HUES64 (cell line): ENCODE results near the gene KCNE5. TPM values are rescaled to one million over a fixed set of nuclear protein-coding genes. Genes with fewer than 3 reads are reported as not detected.
"Not testable (repeated sequence)": the region's sequence is repeated elsewhere in the genome, so short reads cannot be mapped to it uniquely, and the experiment has no call there.

ENCODE experiments used
- H3K27ac ChIP-seq: 2 replicates; pipeline ENCODE4 v1.7.0; 2013; ENCODE audit warnings: low read depth, low read length, inconsistent platforms
- H3K27me3 ChIP-seq: 2 replicates; pipeline ENCODE4 v1.6.1; 2013; ENCODE audit warnings: mild to moderate bottlenecking, low read length; ENCODE audit not compliant: insufficient read depth
- H3K36me3 ChIP-seq: 2 replicates; pipeline ENCODE4 v1.6.1; 2013; ENCODE audit warnings: mild to moderate bottlenecking, low read length; ENCODE audit not compliant: insufficient read depth
- H3K4me1 ChIP-seq: 2 replicates; pipeline ENCODE4 v1.6.1; 2013; ENCODE audit warnings: mild to moderate bottlenecking, low read length, moderate library complexity; ENCODE audit not compliant: insufficient read depth
- H3K4me3 ChIP-seq: 2 replicates; pipeline ENCODE4 v1.5.1; 2013; ENCODE audit warnings: mild to moderate bottlenecking, low read length, moderate library complexity
- H3K9ac ChIP-seq: 2 replicates; pipeline ENCODE4 v1.6.1; 2013; ENCODE audit warnings: mild to moderate bottlenecking, low read depth, low read length
- H3K9me3 ChIP-seq: 2 replicates; pipeline ENCODE4 v1.6.1; 2013; ENCODE audit warnings: low read depth, low read length; ENCODE audit not compliant: insufficient read depth
- WGBS: fragments of 150-250, 120-280 bp; methylation state at CpG from one replicate; pipeline ENCODE4 v1.1.7; 2013; ENCODE audit warnings: missing lambda C conversion rate; 5-methylcytosine and 5-hydroxymethylcytosine counted together
- polyA plus RNA-seq, 2 experiments: library from polyadenylated mRNA; stranded (reverse); fragments of 50-300 nt; gene quantifications; one replicate each; pipeline ENCODE4 v1.2.3, GENCODE V29; 2013

KCNE5 gene
- polyA plus RNA-seq (2013, experiment 1 of 2), result 1.3 TPM
- 2.2 TPM for polyA plus RNA-seq (2013, experiment 2 of 2)

DNA sequence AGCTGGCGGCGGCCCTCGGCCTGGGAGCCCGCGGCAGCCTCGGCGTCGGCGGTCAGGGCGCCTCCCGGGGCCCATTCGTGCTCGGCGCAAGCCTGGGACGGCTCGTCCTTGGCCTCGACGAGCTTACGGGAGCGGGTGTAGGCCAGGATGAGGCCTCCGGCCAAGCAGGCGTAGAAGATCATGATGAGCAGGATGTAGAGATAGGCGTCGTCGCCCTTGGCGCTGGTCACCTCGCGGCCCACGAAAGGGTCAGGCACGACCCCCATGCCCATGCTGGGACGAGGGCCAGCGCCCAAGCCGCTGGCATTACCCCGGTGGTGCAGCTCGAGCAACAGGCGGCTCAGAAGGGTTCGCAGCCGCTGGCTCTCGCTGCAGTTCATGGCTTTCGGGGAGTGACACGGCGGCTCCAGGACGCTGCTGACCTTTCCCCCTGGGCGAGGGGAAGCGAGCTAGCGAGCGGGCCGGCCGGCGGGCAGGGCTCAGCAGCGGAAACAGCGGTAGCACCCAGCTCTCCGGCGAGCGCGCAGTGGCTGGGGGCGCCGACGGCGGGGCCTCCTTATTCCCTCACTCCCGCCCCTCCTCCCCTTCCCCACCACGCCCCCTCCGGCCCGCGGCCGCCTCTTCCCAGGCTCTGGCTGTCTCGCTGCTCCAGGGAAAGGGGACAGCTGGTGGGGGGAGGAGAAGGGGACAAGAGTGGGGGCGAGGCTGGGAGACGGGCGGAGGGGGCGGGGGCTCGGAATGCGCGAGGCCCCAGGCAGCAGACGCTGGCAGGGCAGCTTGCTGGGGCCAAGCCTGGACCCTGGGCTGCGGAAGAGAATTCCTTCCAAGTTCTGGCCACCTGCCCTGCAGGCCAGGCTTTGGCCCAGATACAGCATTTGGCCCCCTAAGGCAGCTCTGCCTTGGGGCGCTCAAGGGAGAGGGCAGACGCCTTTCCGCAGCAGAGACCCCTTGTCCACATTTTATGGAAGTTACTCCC is at the start of gene KCNE5:
TSS of gene KCNE5 (minus strand) at position 532 of the 976 bp plus-strand sequence. CDS start at position 380, 152 bp downstream.
- WGBS, result 31% methylated on average over 62 of the region's 79 CpGs
- Histone ChIP-seq H3K27me3 (peaks cover 2% of the 10 kb centered on the region), H3K4me3 (peak within 1 kb of the TSS; percentile 41), H3K36me3 (no peaks in the 10 kb centered on the region), H3K9me3 (no peaks in the 10 kb centered on the region), H3K4me1 (no peaks in the 10 kb centered on the region), H3K9ac (no peak within 1 kb of the TSS), H3K27ac (no peak within 1 kb of the TSS)

DNA sequence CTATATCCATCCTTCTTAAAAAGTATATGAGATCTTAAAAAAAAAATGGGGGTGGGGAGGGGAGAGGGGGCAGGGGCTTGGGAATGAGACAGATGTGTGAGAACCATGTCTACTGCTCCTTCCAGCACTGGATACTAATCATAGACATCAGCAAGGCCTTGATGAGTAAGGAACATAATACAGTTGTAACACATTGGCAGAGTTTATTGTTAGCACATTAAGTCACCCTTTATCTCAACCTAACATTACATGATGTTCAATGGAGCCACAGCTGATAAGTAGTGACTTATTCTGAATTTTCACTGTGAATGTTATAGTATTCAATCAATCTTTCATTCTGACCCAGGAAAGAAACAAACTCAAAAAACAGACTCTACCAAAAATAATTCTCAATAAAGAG is 47.3 kb upstream of the KCNE5 start:
- H3K9ac ChIP-seq, result no peak overlapping the region
- H3K4me3 ChIP-seq, result no peak overlapping the region
- H3K27ac ChIP-seq, result no peak overlapping the region
- H3K36me3 ChIP-seq, result peaks cover 51% of the 10 kb centered on the region
- H3K4me1 ChIP-seq, result no peaks in the 10 kb centered on the region
- no peaks in the 10 kb centered on the region for H3K9me3 ChIP-seq
- H3K27me3 ChIP-seq, result no peaks in the 10 kb centered on the region

- H3K27me3 ChIP-seq, H3K9ac ChIP-seq, H3K9me3 ChIP-seq, H3K4me3 ChIP-seq, H3K27ac ChIP-seq, H3K4me1 ChIP-seq: not testable (repeated sequence)
- WGBS, result 95% methylated on average over 29 of the region's 29 CpGs
- peaks cover 54% of the 10 kb centered on the region for H3K36me3 ChIP-seq
These were observed 46.2 kb upstream of the KCNE5 start for GRCh38 chrX:109671170-109671569.

GRCh38 chrX:109667986-109668385 is 43.0 kb upstream of the KCNE5 start:
- Histone ChIP-seq H3K9me3 (no peaks in the 10 kb centered on the region), H3K27ac (no peak overlapping the region), H3K27me3 (no peaks in the 10 kb centered on the region), H3K36me3 (peaks cover 54% of the 10 kb centered on the region), H3K9ac (no peak overlapping the region), H3K4me3 (no peak overlapping the region), H3K4me1 (no peaks in the 10 kb centered on the region)
- WGBS, result 88% methylated on average over 2 of the region's 5 CpGs

DNA sequence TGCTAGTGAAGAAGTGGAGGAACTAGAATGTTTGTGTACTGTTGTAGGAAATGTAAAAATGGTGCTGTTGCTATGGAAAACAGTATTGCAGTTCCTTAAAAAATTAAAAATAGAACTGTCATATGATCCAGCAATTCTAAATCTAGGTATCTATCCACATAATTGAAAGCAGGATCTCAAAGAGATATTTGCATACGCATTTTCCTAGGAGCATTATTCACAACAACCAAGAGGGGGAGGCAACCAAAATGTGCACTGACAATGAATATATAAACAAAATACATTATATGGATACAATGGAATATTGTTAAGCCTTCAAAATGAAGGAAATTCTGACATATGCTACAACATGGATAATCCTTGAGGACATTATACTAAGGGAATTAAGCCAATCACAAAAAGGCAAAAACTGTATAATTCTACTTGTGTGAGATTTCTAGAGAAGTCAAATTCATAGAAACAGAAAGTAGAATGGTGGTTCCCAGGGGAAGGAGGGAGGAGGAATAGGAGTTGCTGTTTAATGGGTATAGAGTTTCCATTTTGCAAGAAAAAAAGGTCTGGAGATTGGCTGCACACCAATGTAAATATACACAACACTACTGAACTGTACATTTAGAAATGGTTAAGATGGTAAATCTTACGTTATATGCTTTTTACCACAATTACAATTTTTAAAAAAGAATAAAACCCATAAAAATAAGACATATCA is 35.6 kb upstream of the KCNE5 start:
- H3K9me3 ChIP-seq, result no peaks in the 10 kb centered on the region
- no peaks in the 10 kb centered on the region for H3K27me3 ChIP-seq
- no peak overlapping the region for H3K27ac ChIP-seq
- no peaks in the 10 kb centered on the region for H3K4me1 ChIP-seq
- H3K36me3 ChIP-seq, result peaks cover 61% of the 10 kb centered on the region
- WGBS, result 88% methylated on average over 1 of the region's 2 CpGs
- no peak overlapping the region for H3K4me3 ChIP-seq
- no peak overlapping the region for H3K9ac ChIP-seq

DNA sequence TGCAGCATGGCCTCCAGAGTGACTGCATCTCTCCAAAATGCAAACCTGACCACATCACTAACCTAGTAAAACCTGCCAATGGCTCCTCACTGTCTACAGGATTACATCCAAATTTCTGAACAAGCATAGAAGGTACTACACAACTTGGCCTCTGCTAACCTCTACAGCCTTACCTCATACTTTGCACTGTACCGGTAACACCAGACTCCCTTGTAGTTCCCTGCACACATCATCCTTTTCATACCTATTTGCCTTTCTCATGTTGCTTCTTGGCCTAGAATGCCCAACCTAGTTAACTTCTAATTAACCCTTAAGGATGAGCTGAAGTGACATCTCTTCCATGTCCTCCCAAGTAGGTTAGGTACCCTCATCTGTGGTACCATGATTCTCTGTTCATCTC is 33.4 kb upstream of the KCNE5 start:
- Histone ChIP-seq H3K27ac (no peak overlapping the region), H3K4me1 (no peaks in the 10 kb centered on the region), H3K36me3 (peaks cover 39% of the 10 kb centered on the region), H3K4me3 (no peak overlapping the region), H3K9me3 (no peaks in the 10 kb centered on the region), H3K27me3 (no peaks in the 10 kb centered on the region), H3K9ac (no peak overlapping the region)
- 95% methylated on average over 1 of the region's 1 CpG for WGBS

DNA sequence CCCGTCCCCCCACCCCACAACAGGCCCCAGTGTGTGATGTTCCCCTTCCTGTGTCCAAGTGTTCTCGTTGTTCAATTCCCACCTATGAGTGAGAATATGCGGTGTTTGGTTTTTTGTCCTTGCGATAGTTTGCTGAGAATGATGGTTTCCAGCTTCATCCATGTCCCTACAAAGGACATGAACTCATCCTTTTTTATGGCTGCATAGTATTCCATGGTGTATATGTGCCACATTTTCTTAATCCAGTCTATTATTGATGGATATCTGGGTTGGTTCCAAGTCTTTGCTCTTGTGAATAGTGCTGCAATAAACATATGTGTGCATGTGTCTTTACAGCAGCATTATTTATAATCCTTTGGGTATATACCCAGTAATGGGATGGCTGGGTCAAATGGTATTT is 32.4 kb upstream of the KCNE5 start:
- peaks cover 29% of the 10 kb centered on the region for H3K36me3 ChIP-seq
- H3K27me3 ChIP-seq, H3K9ac ChIP-seq, H3K27ac ChIP-seq, H3K4me1 ChIP-seq, H3K4me3 ChIP-seq, H3K9me3 ChIP-seq: not testable (repeated sequence)
- WGBS, result no CpG with 5 or more reads among the region's 4 CpGs

- H3K4me3 ChIP-seq, result no peak overlapping the region
- WGBS, result 91% methylated on average over 4 of the region's 4 CpGs
- H3K27me3 ChIP-seq, result no peaks in the 10 kb centered on the region
These were observed 31.8 kb upstream of the KCNE5 start for GRCh38 chrX:109656774-109657173.

DNA sequence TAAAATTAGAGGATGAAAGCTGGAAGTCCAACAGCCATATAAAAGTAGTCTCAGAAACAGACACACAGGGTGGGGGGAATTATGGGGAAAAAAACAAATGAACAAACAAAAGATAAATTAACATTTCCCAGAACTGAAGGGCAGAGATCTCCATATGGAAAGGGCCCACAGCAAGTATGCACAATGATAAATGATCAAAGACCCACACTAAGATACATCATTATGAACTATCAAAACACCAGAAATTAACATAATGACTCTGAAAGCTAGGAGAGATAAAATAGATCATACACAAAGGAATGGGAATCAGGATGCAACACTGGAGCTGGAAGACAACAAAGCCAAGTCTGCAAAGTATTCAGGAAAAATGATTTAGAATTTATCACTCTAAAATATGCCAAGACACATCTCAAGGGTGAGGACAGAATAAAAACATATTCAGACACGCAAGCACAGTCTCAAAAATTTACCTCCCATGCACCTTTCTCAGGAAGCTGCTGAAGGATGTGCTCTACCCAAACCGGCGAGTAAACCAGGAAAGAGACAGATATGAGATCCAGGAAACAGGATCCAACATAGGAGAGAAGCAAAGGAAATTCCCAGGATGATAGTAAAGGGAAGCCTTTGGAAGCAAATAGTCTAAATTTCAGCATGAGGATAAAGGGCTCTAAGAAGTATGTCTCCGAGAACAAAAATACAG is 30.7 kb upstream of the KCNE5 start:
- H3K4me3 ChIP-seq, result no peak overlapping the region
- no peaks in the 10 kb centered on the region for H3K9me3 ChIP-seq
- peaks cover 18% of the 10 kb centered on the region; the same call in 1 of the 2 replicates for H3K36me3 ChIP-seq
- H3K9ac ChIP-seq, result no peak overlapping the region
- H3K27me3 ChIP-seq, result no peaks in the 10 kb centered on the region
- no peaks in the 10 kb centered on the region for H3K4me1 ChIP-seq
- WGBS, result 100% methylated on average over 4 of the region's 4 CpGs
- H3K27ac ChIP-seq, result no peak overlapping the region

More at GRCh38 chrX:109656774-109657173, 31.8 kb upstream of the KCNE5 start:
- Histone ChIP-seq H3K4me1 (no peaks in the 10 kb centered on the region), H3K9ac (no peak overlapping the region), H3K36me3 (peaks cover 23% of the 10 kb centered on the region), H3K9me3 (no peaks in the 10 kb centered on the region), H3K27ac (no peak overlapping the region)

DNA sequence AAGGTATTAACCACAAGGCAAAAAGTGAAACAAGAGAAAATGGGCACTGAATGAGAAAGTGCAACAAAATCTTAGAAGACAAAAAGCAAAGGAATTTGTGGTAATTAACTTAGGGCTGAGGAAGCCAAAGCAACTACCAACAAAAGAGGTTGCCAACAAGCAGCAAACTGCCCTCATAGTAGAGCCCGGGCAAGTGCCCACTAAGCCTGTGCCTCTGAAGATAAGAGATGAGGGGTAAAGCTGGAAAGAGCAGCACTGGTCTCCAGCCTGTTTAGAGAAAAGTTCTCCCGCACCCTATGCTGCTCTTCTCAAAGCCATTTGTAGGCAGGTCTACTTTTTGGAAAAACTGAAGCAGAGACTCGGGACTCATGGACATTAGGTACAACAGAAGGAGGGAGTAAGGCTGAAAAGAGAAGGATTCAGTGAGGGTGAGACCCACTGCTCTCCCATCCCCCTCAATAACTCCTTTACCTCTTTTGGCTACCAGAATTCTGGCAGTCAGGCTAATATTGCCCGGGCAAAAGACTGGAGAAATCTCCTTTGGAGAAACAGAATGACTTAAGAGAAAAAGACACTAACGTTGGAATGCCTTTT is 29.6 kb upstream of the KCNE5 start:
- peaks cover 16% of the 10 kb centered on the region; the same call in 1 of the 2 replicates for H3K36me3 ChIP-seq
- no peaks in the 10 kb centered on the region for H3K9me3 ChIP-seq
- no peak overlapping the region for H3K4me3 ChIP-seq
- H3K27me3 ChIP-seq, result no peaks in the 10 kb centered on the region
- no peak overlapping the region for H3K27ac ChIP-seq
- WGBS, result 94% methylated on average over 5 of the region's 5 CpGs
- H3K4me1 ChIP-seq, result no peaks in the 10 kb centered on the region
- H3K9ac ChIP-seq, result no peak overlapping the region
